Embryonic facial prominence (tissue), 1 donor: ENCODE data around the gene TAF4.
"Not testable (repeated sequence)": the region's sequence is repeated elsewhere in the genome, so short reads cannot be mapped to it uniquely, and the experiment has no call there.

ENCODE experiments used
- DNase-seq: peaks from one replicate; pipeline ENCODE4 v3.0.0-alpha.2; 2016; ENCODE audit errors: extremely low spot score

The TAF4 gene

GRCh38 chr20:61979701-61980635 is 85.7 kb downstream of the TAF4 start:
- no peak for DNase-seq

- no peak for DNase-seq
Measured at GRCh38 chr20:61979090-61979489, 86.6 kb downstream of the TAF4 start.

GRCh38 chr20:61978491-61978890 is 87.2 kb downstream of the TAF4 start:
- no peak for DNase-seq

GRCh38 chr20:61977419-61977786 is 88.3 kb downstream of the TAF4 start:
- no peak for DNase-seq

- DNase-seq = no peak
Measured at GRCh38 chr20:61976644-61977418, 88.8 kb downstream of the TAF4 start.

- DNase-seq = no peak
Measured at GRCh38 chr20:61976263-61976643, 89.4 kb downstream of the TAF4 start.

GRCh38 chr20:61975407-61976129 is 90.1 kb downstream of the TAF4 start:
- no peak for DNase-seq

GRCh38 chr20:61974357-61974665 is 91.4 kb downstream of the TAF4 start:
- no peak for DNase-seq

- no peak for DNase-seq
Measured at GRCh38 chr20:61973515-61974356, 91.9 kb downstream of the TAF4 start.

- DNase-seq = no peak
Measured at GRCh38 chr20:61972636-61973508, 92.8 kb downstream of the TAF4 start.

GRCh38 chr20:61971595-61971994 is 94.1 kb downstream of the TAF4 start:
- DNase-seq = not testable (repeated sequence)

- DNase-seq = no peak
Measured at GRCh38 chr20:61970357-61970756, 95.3 kb downstream of the TAF4 start.

- no peak for DNase-seq
Measured at GRCh38 chr20:61969806-61970205, 95.9 kb downstream of the TAF4 start.

- no peak for DNase-seq
Measured at GRCh38 chr20:61968932-61969331, 96.7 kb downstream of the TAF4 start.

- DNase-seq = no peak
Measured at GRCh38 chr20:61968036-61968810, 97.5 kb downstream of the TAF4 start.

GRCh38 chr20:61967300-61967699 is 98.4 kb downstream of the TAF4 start:
- DNase-seq = no peak

GRCh38 chr20:61966492-61967244 is 99.0 kb downstream of the TAF4 start:
- DNase-seq = no peak

GRCh38 chr20:61965606-61966491 is 99.8 kb downstream of the TAF4 start:
- DNase-seq = no peak
